Measurements from ENCODE around the gene ARFGAP3. TPM values are rescaled to one million over a fixed set of nuclear protein-coding genes. Genes with fewer than 3 reads are reported as not detected.
A peak's percentile ranks its signal among the peaks of the same experiment; 100 is the strongest.

Gene ARFGAP3
- total RNA-seq, 1 experiment from 2014 or later: 15.0 TPM

- DNase-seq: no peak
- no peak overlapping the region for H2BK12ac ChIP-seq (ENCODE audit: insufficient read length, low read depth, low read length)
- H3K4ac ChIP-seq (ENCODE audit: low read depth, low read length): no peak overlapping the region
- peaks cover 3% of the 10 kb centered on the region; the same call in 1 of the 2 replicates for H3K27me3 ChIP-seq (ENCODE audit: insufficient read depth, low read length)
- Mint-ChIP-seq H3K27ac (peak overlapping the region in 1 of 3 experiments; percentile 63; a peak in 1 of 7 replicates), H3K4me1 (peaks cover 4 to 7% of the 10 kb centered on the region in 2 experiments), H3K36me3 (ENCODE audit: insufficient read depth in 1 of 3, low read depth in 3 of 3) (no peaks in the 10 kb centered on the region), H3K4me3 (peak overlapping the region; percentile 80 to 90), H3K9me3 (no peaks in the 10 kb centered on the region; a peak in 1 of 5 replicates), H3K27me3 (ENCODE audit: low read depth) (peaks cover 28% of the 10 kb centered on the region)
- TF ChIP-seq, protein P1, sequence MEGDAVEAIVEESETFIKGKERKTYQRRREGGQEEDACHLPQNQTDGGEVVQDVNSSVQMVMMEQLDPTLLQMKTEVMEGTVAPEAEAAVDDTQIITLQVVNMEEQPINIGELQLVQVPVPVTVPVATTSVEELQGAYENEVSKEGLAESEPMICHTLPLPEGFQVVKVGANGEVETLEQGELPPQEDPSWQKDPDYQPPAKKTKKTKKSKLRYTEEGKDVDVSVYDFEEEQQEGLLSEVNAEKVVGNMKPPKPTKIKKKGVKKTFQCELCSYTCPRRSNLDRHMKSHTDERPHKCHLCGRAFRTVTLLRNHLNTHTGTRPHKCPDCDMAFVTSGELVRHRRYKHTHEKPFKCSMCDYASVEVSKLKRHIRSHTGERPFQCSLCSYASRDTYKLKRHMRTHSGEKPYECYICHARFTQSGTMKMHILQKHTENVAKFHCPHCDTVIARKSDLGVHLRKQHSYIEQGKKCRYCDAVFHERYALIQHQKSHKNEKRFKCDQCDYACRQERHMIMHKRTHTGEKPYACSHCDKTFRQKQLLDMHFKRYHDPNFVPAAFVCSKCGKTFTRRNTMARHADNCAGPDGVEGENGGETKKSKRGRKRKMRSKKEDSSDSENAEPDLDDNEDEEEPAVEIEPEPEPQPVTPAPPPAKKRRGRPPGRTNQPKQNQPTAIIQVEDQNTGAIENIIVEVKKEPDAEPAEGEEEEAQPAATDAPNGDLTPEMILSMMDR (conservative IDR thresholded peaks at IDR 0.05): no peak
- no peak overlapping the region for H3K18ac ChIP-seq (ENCODE audit: insufficient read length, low read depth, low read length)
- no peak overlapping the region for H2AK5ac ChIP-seq (ENCODE audit: insufficient read length, low read length)
- H3K14ac ChIP-seq (ENCODE audit: insufficient read depth, low read length): peak overlapping the region; percentile 57
- no peak overlapping the region for H4K91ac ChIP-seq (ENCODE audit: insufficient read length, low read depth, low read length)
- H3K9me3 ChIP-seq (ENCODE audit: control insufficient read depth, low read depth, low read length): no peaks in the 10 kb centered on the region
- no peak overlapping the region for H2BK15ac ChIP-seq (ENCODE audit: low read depth, low read length)
- no peak overlapping the region for H4K8ac ChIP-seq (replicated peaks; ENCODE audit: insufficient read length, low read depth, low read length)
- no peak overlapping the region for H3T11ph ChIP-seq (ENCODE audit: low read length)
- no peak overlapping the region for H2AFZ ChIP-seq (ENCODE audit: low read length)
- peaks cover 6% of the 10 kb centered on the region for H3K23me2 ChIP-seq (ENCODE audit: insufficient read length, low read depth, low read length, poor library complexity, severe bottlenecking)
- no CpG with 5 or more reads among the region's 44 CpGs for WGBS (ENCODE audit: extremely low coverage, insufficient read length, low lambda C conversion rate)
- H3K56ac ChIP-seq (ENCODE audit: insufficient read length, low read depth, low read length): no peak overlapping the region
- peak overlapping the region; percentile 57 for H3K9ac ChIP-seq (ENCODE audit: extremely low read depth, insufficient read length, low read length)
- no peaks in the 10 kb centered on the region for H3K79me2 ChIP-seq (ENCODE audit: insufficient read depth, low read length)
- no peak overlapping the region for H2BK20ac ChIP-seq (ENCODE audit: low read depth, low read length, poor library complexity, severe bottlenecking)
- H3K27ac ChIP-seq (ENCODE audit: insufficient read length, low read depth, low read length): no peak overlapping the region
- no peak overlapping the region for H2BK120ac ChIP-seq (ENCODE audit: low read depth, low read length, poor library complexity, severe bottlenecking)
- no peaks in the 10 kb centered on the region for H3K4me1 ChIP-seq (ENCODE audit: insufficient read depth, low read length)
- no peak overlapping the region for H3K23ac ChIP-seq (ENCODE audit: insufficient read length, low read depth, low read length)
- peaks cover 4% of the 10 kb centered on the region for H4K20me1 ChIP-seq (ENCODE audit: control insufficient read depth, insufficient read depth, insufficient read length)
- H2BK5ac ChIP-seq (ENCODE audit: insufficient read length, low read length): no peak overlapping the region
- H3K79me1 ChIP-seq (ENCODE audit: insufficient read depth, low read depth, low read length, poor library complexity, severe bottlenecking): no peaks in the 10 kb centered on the region
- no peak overlapping the region for H4K5ac ChIP-seq (ENCODE audit: insufficient read length, low read depth, low read length)
- H3K4me2 ChIP-seq (ENCODE audit: insufficient read depth, insufficient read length, low read length): peak overlapping the region; percentile 99
Observed at GRCh38 chr22:42856179-42856864, 751 bp downstream of the ARFGAP3 start.

Data from H9 (cell line).